Measurements from ENCODE around the gene C2CD2.
A peak's percentile ranks its signal among the peaks of the same experiment; 100 is the strongest.

C2CD2 gene

GRCh38 chr21:41967708-41968107 lies 13.9 kb upstream of the C2CD2 start:
- Histone ChIP-seq H3K18ac (ENCODE audit: low read length) (peak overlapping the region; percentile 58), H3K23ac (ENCODE audit: low read depth, low read length, poor library complexity) (no peak overlapping the region), H3K27ac (replicated peaks; ENCODE audit: low read length) (no peak overlapping the region), H3K36me3 (replicated peaks in 1 of 2; ENCODE audit: control insufficient read depth in 2 of 2, insufficient read depth in 2 of 2, low read length in 2 of 2) (no peaks in the 10 kb centered on the region), H3K4me1 (ENCODE audit: control insufficient read depth in 2 of 2, insufficient read depth in 1 of 2, low read depth in 1 of 2, low read length in 2 of 2) (peaks cover 9 to 25% of the 10 kb centered on the region in 2 donors), H3K27me3 (ENCODE audit: control insufficient read depth in 3 of 3, insufficient read depth in 3 of 3, low read depth in 1 of 3, low read length in 3 of 3) (no peaks in the 10 kb centered on the region), H3K4ac (ENCODE audit: low read length) (no peak overlapping the region), H2BK5ac (ENCODE audit: low read length) (no peak overlapping the region), H2AFZ (ENCODE audit: low read length) (no peak overlapping the region), H3K4me3 (ENCODE audit: low read length in 2 of 2) (no peak overlapping the region), H3K79me1 (ENCODE audit: low read depth, low read length) (no peaks in the 10 kb centered on the region), H2AK5ac (ENCODE audit: low read depth, low read length) (no peak overlapping the region), H4K91ac (ENCODE audit: low read depth, low read length, poor library complexity) (no peak overlapping the region), H3K9ac (ENCODE audit: low read depth, low read length, poor library complexity) (no peak overlapping the region), H3K4me2 (ENCODE audit: insufficient read depth, low read length, poor library complexity, severe bottlenecking) (no peak overlapping the region), H2BK12ac (ENCODE audit: low read length) (no peak overlapping the region), H2BK120ac (ENCODE audit: low read depth, low read length) (no peak overlapping the region), H3K14ac (ENCODE audit: low read length) (no peak overlapping the region), H2BK15ac (ENCODE audit: low read length) (no peak overlapping the region), H4K8ac (ENCODE audit: low read depth, low read length) (no peak overlapping the region), H3K9me3 (replicated peaks in 1 of 2; ENCODE audit: control insufficient read depth in 2 of 2, insufficient read depth in 1 of 2, low read depth in 1 of 2, low read length in 2 of 2) (peaks cover 2 to 3% of the 10 kb centered on the region in 2 donors)
- no peak for DNase-seq (ENCODE audit: low spot score)
- no CpG with 5 or more reads among the region's 4 CpGs for WGBS, 2 donors (ENCODE audit: extremely low coverage in 2 of 2, insufficient read length in 2 of 2, insufficient replicate concordance in 1 of 2)

- Histone ChIP-seq H3K36me3 (replicated peaks in 1 of 2; ENCODE audit: control insufficient read depth in 2 of 2, insufficient read depth in 2 of 2, low read length in 2 of 2) (no peaks in the 10 kb centered on the region), H3K79me1 (ENCODE audit: low read depth, low read length) (no peaks in the 10 kb centered on the region), H3K9ac (ENCODE audit: low read depth, low read length, poor library complexity) (no peak overlapping the region), H2BK5ac (ENCODE audit: low read length) (no peak overlapping the region), H3K27ac (replicated peaks; ENCODE audit: low read length) (no peak overlapping the region), H2BK15ac (ENCODE audit: low read length) (no peak overlapping the region), H3K14ac (ENCODE audit: low read length) (no peak overlapping the region), H3K4me1 (ENCODE audit: control insufficient read depth in 2 of 2, insufficient read depth in 1 of 2, low read depth in 1 of 2, low read length in 2 of 2) (peaks cover 9 to 28% of the 10 kb centered on the region in 2 donors), H2AK5ac (ENCODE audit: low read depth, low read length) (no peak overlapping the region), H2BK120ac (ENCODE audit: low read depth, low read length) (no peak overlapping the region), H3K23ac (ENCODE audit: low read depth, low read length, poor library complexity) (no peak overlapping the region), H3K27me3 (ENCODE audit: control insufficient read depth in 3 of 3, insufficient read depth in 3 of 3, low read depth in 1 of 3, low read length in 3 of 3) (no peaks in the 10 kb centered on the region), H2BK12ac (ENCODE audit: low read length) (no peak overlapping the region), H3K18ac (ENCODE audit: low read length) (no peak overlapping the region), H4K8ac (ENCODE audit: low read depth, low read length) (no peak overlapping the region), H4K91ac (ENCODE audit: low read depth, low read length, poor library complexity) (no peak overlapping the region), H3K9me3 (replicated peaks in 1 of 2; ENCODE audit: control insufficient read depth in 2 of 2, insufficient read depth in 1 of 2, low read depth in 1 of 2, low read length in 2 of 2) (no peaks in the 10 kb centered on the region), H3K4me2 (ENCODE audit: insufficient read depth, low read length, poor library complexity, severe bottlenecking) (no peak overlapping the region), H2AFZ (ENCODE audit: low read length) (no peak overlapping the region), H3K4me3 (ENCODE audit: low read length in 2 of 2) (no peak overlapping the region), H3K4ac (ENCODE audit: low read length) (no peak overlapping the region)
- no peak for DNase-seq (ENCODE audit: low spot score)
- WGBS, 2 donors (ENCODE audit: extremely low coverage in 2 of 2, insufficient read length in 2 of 2, insufficient replicate concordance in 1 of 2): no CpG with 5 or more reads among the region's 10 CpGs
These were observed 13.2 kb upstream of the C2CD2 start for GRCh38 chr21:41966872-41967621.

- H4K91ac ChIP-seq (ENCODE audit: low read depth, low read length, poor library complexity): no peak overlapping the region
- DNase-seq (ENCODE audit: low spot score): no peak
- no peak overlapping the region for H2BK5ac ChIP-seq (ENCODE audit: low read length)
- no peaks in the 10 kb centered on the region for H3K9me3 ChIP-seq (replicated peaks in 1 of 2; ENCODE audit: control insufficient read depth in 2 of 2, insufficient read depth in 1 of 2, low read depth in 1 of 2, low read length in 2 of 2)
- no peak overlapping the region for H4K8ac ChIP-seq (ENCODE audit: low read depth, low read length)
- no peaks in the 10 kb centered on the region for H3K27me3 ChIP-seq (ENCODE audit: control insufficient read depth in 3 of 3, insufficient read depth in 3 of 3, low read depth in 1 of 3, low read length in 3 of 3)
- no peaks in the 10 kb centered on the region for H3K36me3 ChIP-seq (replicated peaks in 1 of 2; ENCODE audit: control insufficient read depth in 2 of 2, insufficient read depth in 2 of 2, low read length in 2 of 2)
- H3K4me3 ChIP-seq (ENCODE audit: low read length in 2 of 2): no peak overlapping the region
- no peak overlapping the region for H3K27ac ChIP-seq (replicated peaks; ENCODE audit: low read length)
- no peak overlapping the region for H3K4ac ChIP-seq (ENCODE audit: low read length)
- H2AFZ ChIP-seq (ENCODE audit: low read length): no peak overlapping the region
- peak overlapping the region; percentile 77 for H3K18ac ChIP-seq (ENCODE audit: low read length)
- WGBS, 2 donors (ENCODE audit: extremely low coverage in 2 of 2, insufficient read length in 2 of 2, insufficient replicate concordance in 1 of 2): no CpG with 5 or more reads among the region's 11 CpGs
- H2BK15ac ChIP-seq (ENCODE audit: low read length): no peak overlapping the region
- no peak overlapping the region for H3K4me2 ChIP-seq (ENCODE audit: insufficient read depth, low read length, poor library complexity, severe bottlenecking)
- H3K14ac ChIP-seq (ENCODE audit: low read length): no peak overlapping the region
- peak overlapping the region; percentile 57 for H3K23ac ChIP-seq (ENCODE audit: low read depth, low read length, poor library complexity)
- H3K79me1 ChIP-seq (ENCODE audit: low read depth, low read length): no peaks in the 10 kb centered on the region
- H3K4me1 ChIP-seq (ENCODE audit: control insufficient read depth in 2 of 2, insufficient read depth in 1 of 2, low read depth in 1 of 2, low read length in 2 of 2): peaks cover 12 to 27% of the 10 kb centered on the region in 2 donors
- H2BK120ac ChIP-seq (ENCODE audit: low read depth, low read length): no peak overlapping the region
- H2BK12ac ChIP-seq (ENCODE audit: low read length): peak overlapping the region; percentile 63
- no peak overlapping the region for H3K9ac ChIP-seq (ENCODE audit: low read depth, low read length, poor library complexity)
- H2AK5ac ChIP-seq (ENCODE audit: low read depth, low read length): peak overlapping the region; percentile 73
These were observed 12.4 kb upstream of the C2CD2 start for GRCh38 chr21:41966041-41966833.

DNA sequence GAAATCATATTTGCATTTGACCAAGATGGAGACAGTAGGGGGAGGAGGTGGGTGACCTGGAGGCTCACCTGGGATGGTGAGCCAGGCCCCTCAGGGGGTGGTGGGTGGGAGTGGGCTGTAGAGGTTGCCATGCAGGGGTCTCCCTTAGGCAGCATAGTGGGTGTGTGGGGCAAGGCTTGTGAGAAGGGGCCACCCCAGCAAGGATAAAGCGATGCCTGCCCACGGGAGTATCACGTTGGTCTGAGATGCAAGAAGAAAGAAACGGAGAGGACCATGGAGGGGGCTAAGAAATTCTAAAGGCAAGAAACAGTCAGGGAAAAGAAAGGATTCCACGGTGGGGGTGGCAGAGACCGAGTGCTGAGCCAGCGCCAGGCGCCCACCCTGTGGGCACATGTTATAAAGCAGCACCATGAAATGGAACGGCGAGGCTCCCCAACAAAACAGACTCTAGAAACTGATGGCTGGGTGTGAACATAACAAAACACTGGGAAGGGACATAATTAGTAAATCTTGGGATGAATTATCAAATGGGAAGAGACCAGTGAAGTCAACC lies 11.7 kb upstream of the C2CD2 start:
- Histone ChIP-seq H2BK15ac (ENCODE audit: low read length) (no peak overlapping the region), H3K18ac (ENCODE audit: low read length) (no peak overlapping the region), H4K8ac (ENCODE audit: low read depth, low read length) (no peak overlapping the region), H3K4me3 (ENCODE audit: low read length in 2 of 2) (no peak overlapping the region), H2BK5ac (ENCODE audit: low read length) (no peak overlapping the region), H3K23ac (ENCODE audit: low read depth, low read length, poor library complexity) (peak overlapping the region; percentile 57), H2BK120ac (ENCODE audit: low read depth, low read length) (no peak overlapping the region), H3K9ac (ENCODE audit: low read depth, low read length, poor library complexity) (no peak overlapping the region), H3K4ac (ENCODE audit: low read length) (no peak overlapping the region), H3K4me1 (ENCODE audit: control insufficient read depth in 2 of 2, insufficient read depth in 1 of 2, low read depth in 1 of 2, low read length in 2 of 2) (peaks cover 13 to 23% of the 10 kb centered on the region in 2 donors), H3K27ac (replicated peaks; ENCODE audit: low read length) (no peak overlapping the region), H3K27me3 (ENCODE audit: control insufficient read depth in 3 of 3, insufficient read depth in 3 of 3, low read depth in 1 of 3, low read length in 3 of 3) (no peaks in the 10 kb centered on the region), H3K9me3 (replicated peaks in 1 of 2; ENCODE audit: control insufficient read depth in 2 of 2, insufficient read depth in 1 of 2, low read depth in 1 of 2, low read length in 2 of 2) (no peaks in the 10 kb centered on the region), H2AFZ (ENCODE audit: low read length) (no peak overlapping the region), H3K36me3 (replicated peaks in 1 of 2; ENCODE audit: control insufficient read depth in 2 of 2, insufficient read depth in 2 of 2, low read length in 2 of 2) (no peaks in the 10 kb centered on the region), H2AK5ac (ENCODE audit: low read depth, low read length) (peak overlapping the region; percentile 73), H3K14ac (ENCODE audit: low read length) (no peak overlapping the region), H3K4me2 (ENCODE audit: insufficient read depth, low read length, poor library complexity, severe bottlenecking) (no peak overlapping the region), H2BK12ac (ENCODE audit: low read length) (no peak overlapping the region), H4K91ac (ENCODE audit: low read depth, low read length, poor library complexity) (no peak overlapping the region), H3K79me1 (ENCODE audit: low read depth, low read length) (no peaks in the 10 kb centered on the region)
- no CpG with 5 or more reads among the region's 10 CpGs for WGBS, 2 donors (ENCODE audit: extremely low coverage in 2 of 2, insufficient read length in 2 of 2, insufficient replicate concordance in 1 of 2)
- no peak for DNase-seq (ENCODE audit: low spot score)

Measured in neuronal stem cell (in vitro differentiated cells).